Frontal cortex (tissue), 4 donors: ENCODE results near the gene FCN1. TPM values are rescaled to one million over a fixed set of nuclear protein-coding genes. Genes with fewer than 3 reads are reported as not detected.
"Not testable (repeated sequence)": the region's sequence is repeated elsewhere in the genome, so short reads cannot be mapped to it uniquely, and the experiment has no call there.

Source experiments
- DNase-seq, 2 donors: peaks; one replicate each; pipeline ENCODE4 v3.0.0; 2012; ENCODE audit warnings: low spot score in 2 of 2
- FAIRE-seq: peaks from 2 replicates; lab custom pipeline; 2012; peaks lifted over from hg19 to GRCh38; lab: Jason Lieb, UNC
- total RNA-seq: library from RNA; depleted of rRNA; stranded (reverse); fragments of >200 nt; gene quantifications from one replicate; pipeline ENCODE4 v1.2.3, GENCODE V29; 2014
- donor health status: control.
- donor health status: control.
- donor health status: control.

Gene FCN1
- total RNA-seq = 0.82 TPM

- DNase-seq = no peak
- FAIRE-seq = no peak
Observed at GRCh38 chr9:134917431-134918373, at the start of gene FCN1. Gene FCN1, minus strand, starts transcription at chr9:134917912. Its CDS starts 41 bp downstream, at chr9:134917871.

DNA sequence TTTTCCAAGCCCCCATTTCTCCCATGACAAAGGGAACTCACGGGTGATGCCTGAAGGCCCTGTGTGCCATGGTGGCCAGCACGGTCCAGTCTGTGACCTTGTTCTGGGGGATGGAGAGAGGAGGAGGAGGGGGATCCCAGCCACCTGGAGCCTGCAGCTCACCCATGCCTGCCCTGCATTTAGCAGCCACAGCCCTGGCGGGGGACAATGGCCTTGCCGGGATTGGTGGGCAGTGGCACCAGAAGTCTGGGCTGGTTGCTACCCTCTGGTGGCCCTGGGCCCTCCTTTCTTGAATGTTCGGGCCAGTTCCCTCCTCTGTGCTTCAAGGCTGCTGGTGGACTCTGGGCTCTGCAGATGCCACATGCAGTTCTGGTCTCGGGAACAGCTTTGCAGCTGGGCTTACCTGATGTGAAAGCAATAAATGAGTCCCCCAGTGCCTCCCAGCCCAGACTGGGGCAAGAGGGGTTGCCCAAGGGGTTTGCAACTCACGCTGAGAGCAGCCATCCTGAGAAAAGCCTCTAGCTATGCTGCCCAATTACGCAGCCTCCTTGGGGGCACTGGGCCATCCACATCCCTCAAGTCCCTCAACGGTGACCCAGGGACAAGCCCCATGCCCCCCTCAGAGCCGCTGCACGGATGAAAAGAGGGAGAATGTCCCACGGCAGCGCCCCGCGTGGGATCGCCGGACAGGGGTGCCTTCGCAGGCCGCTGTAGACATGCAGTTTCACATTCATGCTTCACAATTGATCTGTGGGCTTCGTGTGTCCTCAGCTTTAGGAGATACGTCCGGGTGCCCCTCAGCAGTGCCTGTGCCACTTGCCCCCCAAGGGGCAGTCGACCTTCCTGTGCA, 49.2 kb upstream of the FCN1 start:
- no peak for FAIRE-seq
- DNase-seq = no peak

GRCh38 chr9:134966270-134966669, 48.6 kb upstream of the FCN1 start:
- DNase-seq = no peak
- FAIRE-seq = no peak

DNA sequence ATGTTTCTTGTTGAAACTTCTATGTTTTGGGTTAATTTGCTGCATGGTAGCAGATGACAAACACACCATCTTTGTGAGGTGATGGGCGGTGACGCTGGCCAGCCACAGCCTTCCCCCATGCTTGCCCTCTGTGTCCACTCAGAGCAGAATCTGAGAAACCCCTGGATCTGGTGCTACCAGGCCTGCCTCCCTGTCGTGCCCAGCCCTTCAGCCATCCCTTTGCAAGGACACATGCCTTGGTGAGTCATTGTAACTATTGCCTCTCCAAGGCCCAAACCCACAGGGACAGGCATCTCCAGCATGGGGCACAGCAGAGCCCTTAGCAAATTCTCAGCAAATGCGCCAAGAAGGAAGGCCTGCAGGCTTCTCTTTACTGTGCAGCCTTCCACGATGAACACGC, 48.1 kb upstream of the FCN1 start:
- DNase-seq (no peak), FAIRE-seq (no peak)

DNA sequence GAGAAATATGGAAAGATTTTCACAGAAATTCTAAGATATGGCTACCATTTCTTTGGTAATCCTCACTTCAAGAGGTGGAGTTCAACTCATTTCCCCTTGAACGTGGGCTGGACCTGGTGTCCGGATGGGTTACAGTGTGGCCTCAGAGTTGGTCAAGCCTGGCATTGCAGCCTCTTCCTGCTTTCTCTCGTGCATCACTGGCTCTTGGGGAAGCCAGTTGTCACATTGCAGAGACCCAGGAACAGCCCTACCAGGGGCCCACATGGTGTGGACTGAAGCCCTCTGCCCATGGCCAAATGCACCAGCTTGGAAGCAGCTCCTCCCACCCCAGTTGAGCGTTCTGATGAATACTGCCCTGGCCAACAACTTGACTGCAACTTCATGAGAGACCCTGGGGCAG, 47.7 kb upstream of the FCN1 start:
- no peak for FAIRE-seq
- DNase-seq = no peak

DNA sequence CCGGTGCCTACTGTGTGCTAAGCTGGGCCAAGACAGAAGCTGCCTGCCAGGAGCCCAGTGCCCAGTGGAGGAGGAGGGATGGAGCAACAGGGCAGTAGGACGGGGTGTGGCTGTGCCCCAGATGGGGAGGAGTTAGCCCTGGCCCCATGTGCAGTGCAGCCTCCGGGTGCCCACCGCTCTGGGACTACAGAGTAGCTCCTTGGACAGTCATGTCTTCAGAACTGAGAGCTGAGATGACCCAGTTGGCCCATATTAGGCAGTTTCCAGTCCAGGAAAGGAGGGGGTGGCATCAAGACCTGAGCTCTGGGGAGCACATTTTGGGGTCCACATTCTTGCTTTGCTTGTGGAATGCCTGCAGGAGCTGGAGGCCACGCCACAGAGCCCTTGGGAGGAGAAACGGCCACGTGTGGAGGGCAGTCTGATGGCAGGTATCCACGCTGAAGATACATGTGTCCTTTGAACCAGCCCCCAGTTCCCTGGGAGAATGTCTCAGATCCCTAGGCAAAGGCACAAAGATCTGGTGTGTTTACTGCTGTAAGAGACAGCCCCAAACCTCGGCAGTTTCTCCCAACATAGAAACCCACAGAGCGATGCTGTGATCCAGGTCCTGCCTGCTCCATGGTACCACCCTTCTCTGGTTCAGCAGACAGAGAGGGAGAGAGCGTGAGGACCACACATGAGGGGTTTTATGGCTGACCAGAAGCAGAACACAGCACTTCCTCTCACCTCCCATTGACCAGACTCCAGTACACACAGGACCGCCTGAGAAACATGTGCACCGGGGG, 46.8 kb upstream of the FCN1 start:
- DNase-seq (no peak), FAIRE-seq (no peak)

GRCh38 chr9:134963546-134963945, 45.8 kb upstream of the FCN1 start:
- FAIRE-seq = no peak
- no peak for DNase-seq

DNA sequence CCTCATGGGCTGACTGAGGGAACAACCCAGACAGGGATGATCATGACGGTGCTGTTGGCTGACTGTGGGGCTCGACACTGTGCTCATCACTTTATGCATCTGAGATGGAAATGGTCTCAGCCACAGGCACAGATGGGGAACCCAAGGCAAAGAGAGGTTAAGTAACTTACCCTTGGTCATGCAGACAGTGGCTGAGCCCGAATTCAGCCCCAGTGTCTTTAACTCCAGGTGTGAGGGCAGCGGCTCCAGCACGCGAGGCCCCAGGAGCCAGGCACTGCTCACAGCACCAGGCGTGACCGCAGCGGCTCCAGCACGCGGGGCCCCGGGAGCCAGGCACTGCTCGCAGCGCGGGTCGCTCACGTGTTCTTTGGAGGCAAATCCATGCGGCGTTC, 45.3 kb upstream of the FCN1 start:
- FAIRE-seq (no peak), DNase-seq (no peak)

DNA sequence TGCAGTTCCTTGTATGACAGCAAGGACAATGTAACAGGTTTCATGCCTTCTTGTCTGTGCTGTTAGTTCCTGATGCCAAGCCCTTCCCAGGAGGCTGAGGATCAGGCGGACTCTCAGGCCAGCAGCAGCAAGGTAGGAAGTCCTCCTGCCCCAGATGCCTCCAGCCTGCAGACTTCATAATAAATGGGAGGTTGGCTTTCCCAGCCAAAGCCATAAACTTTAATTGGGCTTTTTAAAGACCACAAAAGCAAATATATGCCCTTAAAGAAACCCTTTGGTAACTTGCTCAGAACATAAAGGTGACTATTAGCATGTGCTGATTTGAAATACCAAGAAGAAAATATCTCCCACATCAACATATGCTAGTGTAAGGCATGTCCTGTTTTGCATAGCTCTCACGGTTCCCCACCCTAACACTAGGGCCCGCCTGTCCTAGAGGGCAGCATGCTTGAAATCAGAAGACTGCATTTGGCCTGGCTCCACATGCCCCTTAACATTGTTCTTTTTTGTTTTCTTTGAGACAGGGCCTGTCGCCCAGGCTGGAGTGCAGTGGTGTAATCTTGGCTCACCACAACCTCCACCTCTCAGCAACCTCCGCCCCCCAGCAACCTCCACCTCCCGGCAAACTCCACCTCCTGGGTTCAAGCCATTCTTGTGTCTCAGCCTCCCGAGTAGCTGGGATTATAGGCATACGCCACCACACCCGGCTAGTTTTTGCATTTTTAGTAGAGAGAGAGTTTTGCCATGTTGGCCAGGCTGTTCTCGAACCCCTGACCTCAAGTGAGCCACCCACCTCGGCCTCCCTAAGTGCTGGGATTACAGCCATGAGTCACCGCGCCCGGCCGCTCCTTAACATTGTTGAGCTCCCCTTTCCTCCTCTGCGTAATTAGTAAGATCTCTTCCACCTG, 44.6 kb upstream of the FCN1 start:
- FAIRE-seq = no peak
- DNase-seq = no peak

GRCh38 chr9:134961331-134962064, 43.8 kb upstream of the FCN1 start:
- DNase-seq = no peak
- no peak for FAIRE-seq

DNA sequence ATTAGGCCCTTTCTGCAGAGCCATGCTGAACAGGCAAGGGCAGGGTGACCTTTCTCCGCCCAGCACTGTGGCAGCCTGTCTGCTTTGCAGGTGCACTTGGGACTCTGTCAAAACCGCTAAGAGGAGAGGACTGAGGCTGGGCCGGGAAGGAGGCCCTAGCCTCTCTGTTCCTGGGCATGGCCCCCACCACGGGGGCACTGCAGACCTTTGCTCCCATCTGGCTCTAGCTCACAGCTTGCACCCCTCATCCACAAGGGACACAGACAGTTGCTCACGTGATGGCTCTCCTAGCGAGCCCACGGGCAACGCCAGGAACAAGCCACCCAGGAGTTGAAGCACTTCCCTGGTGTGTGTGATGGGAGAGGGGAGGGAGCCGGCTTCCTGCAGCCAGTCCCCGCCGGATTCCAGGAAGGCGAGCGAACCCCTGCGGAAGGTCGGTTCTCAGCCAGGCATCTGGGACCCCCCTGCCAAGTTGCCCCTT, 43.0 kb upstream of the FCN1 start:
- FAIRE-seq = no peak
- no peak for DNase-seq

- FAIRE-seq = no peak
- no peak for DNase-seq
Observed at GRCh38 chr9:134959971-134960310, 42.2 kb upstream of the FCN1 start.

GRCh38 chr9:134959126-134959970, 41.6 kb upstream of the FCN1 start:
- DNase-seq = no peak
- no peak for FAIRE-seq

GRCh38 chr9:134957945-134958227, 40.2 kb upstream of the FCN1 start:
- FAIRE-seq (no peak), DNase-seq (no peak)

GRCh38 chr9:134957165-134957944, 39.6 kb upstream of the FCN1 start:
- no peak for FAIRE-seq
- DNase-seq = no peak

- FAIRE-seq = not testable (repeated sequence)
Observed at GRCh38 chr9:134956387-134956786, 38.7 kb upstream of the FCN1 start.

GRCh38 chr9:134955801-134956200, 38.1 kb upstream of the FCN1 start:
- FAIRE-seq = no peak
- DNase-seq = no peak

More at GRCh38 chr9:134956387-134956786, 38.7 kb upstream of the FCN1 start:
- not testable (repeated sequence) for DNase-seq
